ENCODE data around the gene TAOK2.

The TAOK2 gene

GRCh38 chr16:29963021-29963743 is 10.5 kb upstream of the TAOK2 start:
- no peak for DNase-seq (ENCODE audit: low spot score)

DNA sequence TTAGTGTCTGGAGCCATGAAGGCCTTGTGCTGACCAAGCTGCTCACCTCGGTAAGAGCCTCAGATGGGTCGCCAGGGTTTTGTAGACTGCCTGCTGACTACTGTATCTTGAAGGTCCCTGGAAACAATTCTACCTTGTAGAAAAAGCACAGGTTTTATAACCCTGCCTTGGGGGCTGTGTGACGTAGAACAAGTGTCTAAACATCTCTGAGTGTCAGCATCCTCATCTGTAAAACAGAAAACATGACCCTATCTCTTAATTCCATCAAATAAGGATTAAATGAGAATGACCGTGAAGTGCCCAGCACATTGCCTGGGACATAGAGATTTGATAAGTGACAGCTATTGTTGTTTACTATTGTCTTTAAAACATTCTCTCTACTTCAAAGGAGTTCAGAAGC is 5.5 kb upstream of the TAOK2 start:
- DNase-seq (ENCODE audit: low spot score): no peak

DNA sequence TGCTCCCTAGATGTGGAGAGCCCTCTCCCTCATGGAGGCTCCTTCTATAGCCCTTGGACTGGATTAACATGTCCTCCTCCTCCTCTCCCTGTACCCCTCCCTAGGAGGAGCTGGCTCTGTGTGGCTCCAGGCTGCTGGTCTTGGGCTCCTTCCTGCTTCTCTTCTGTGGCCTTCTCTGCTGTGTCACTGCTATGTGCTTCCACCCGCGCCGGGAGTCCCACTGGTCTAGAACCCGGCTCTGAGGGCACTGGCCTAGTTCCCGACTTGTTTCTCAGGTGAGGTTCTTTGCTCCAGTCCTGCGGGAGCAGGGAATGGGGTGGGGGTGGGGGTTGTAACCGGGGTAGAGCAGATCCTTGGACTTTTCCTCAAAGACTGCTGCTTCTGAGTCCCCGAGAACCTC is 2.4 kb upstream of the TAOK2 start:
- DNase-seq (ENCODE audit: low spot score): no peak

DNA sequence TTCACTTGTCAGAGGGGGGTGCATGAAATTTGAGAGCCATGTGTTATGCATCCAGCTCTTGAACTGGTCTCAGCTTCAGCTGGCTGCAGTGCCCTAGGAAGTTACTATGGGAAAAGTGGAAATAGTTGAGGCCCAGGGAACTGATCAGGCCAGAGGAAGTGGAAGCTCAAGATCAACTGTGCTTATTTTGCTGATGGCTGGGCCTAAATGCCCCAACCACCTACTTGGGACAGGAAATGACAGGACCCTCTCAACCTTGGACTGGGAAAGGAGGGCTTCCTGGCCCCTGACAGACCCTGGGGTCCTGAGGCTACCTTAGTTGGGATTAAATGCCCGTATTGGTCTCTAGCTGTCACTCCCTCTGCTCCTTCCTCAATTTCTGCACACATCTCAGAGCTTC is 1.2 kb upstream of the TAOK2 start:
- no peak for DNase-seq (ENCODE audit: low spot score)

- no peak for DNase-seq (ENCODE audit: low spot score)
Observed at GRCh38 chr16:29972992-29973383, 680 bp upstream of the TAOK2 start.

- DNase-seq (ENCODE audit: low spot score): no peak
Observed at GRCh38 chr16:29974291-29975133, 844 bp downstream of the TAOK2 start.

DNA sequence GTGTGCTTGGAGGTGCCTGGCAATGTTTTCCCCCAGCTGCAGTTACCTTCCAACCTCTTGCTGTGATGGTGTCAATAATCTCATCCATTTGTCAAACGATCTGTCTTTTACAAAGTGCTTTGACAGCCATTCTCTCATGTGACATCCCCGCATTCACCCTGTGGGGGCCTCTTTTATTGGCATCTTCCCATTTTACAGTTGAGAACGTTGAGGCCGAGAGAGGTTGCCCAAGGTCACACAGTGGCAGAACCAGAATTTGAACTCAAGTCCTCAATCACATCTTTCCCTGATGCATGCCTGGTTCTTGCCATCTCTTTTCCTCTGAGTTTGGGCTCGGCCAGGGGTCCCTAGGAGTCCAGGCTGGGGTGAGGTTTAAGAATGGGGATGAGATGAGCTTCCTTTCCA is 1.5 kb downstream of the TAOK2 start:
- DNase-seq (ENCODE audit: low spot score): peak; percentile 22

DNA sequence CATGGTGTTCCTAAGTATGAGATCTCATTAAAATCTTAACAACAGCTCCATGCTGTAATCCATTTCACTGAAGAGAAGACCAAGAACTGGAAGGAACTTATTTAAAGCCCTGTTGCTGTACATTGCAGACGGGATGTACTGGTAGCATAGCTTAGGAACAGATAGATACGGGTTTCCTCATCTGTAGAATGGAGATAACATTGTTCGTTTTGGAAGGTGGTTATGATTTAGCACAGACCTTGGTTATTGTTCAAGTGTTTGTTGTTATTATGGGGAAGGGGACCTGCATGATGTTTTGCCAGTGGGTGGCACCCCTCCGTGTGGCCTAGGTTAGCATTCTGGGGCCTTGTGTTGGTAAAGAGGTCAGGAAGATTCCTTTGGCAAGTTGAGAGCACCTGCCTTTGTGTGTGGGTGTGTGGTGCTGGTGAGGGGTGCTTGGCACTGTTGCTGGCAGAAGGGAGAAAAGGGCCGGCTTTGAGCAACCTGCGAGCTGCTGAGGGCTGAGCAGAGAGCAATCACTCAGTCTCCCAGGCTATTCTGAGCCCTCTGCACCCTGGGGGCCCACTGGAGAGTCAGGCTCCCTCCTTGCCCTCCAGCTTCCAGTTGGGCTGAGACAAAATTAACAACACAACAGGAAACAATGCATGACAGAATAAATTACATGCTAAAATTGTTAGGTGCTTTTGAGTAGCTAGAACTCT is 2.3 kb downstream of the TAOK2 start:
- peak; percentile 42 for DNase-seq (ENCODE audit: low spot score)

GRCh38 chr16:29977063-29977825 is 3.6 kb downstream of the TAOK2 start:
- DNase-seq (ENCODE audit: low spot score): peak; percentile 53

DNA sequence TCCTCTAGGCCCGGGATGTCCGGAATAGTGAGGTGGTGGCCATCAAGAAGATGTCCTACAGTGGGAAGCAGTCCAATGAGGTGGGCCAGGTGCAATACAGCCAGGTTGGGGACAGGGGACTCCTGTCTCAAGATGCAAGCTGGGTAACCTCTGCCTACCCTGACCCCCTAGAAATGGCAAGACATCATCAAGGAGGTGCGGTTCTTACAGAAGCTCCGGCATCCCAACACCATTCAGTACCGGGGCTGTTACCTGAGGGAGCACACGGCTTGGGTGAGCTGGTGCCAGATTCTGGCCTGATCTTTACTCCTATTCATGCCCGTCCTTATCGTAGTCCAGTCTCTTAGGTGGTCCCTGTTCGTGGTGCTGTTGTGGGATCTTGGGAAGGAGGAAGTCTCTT is 4.4 kb downstream of the TAOK2 start:
- DNase-seq (ENCODE audit: low spot score): no peak

- DNase-seq (ENCODE audit: low spot score): no peak
Observed at GRCh38 chr16:29978564-29979270, 5.0 kb downstream of the TAOK2 start.

DNA sequence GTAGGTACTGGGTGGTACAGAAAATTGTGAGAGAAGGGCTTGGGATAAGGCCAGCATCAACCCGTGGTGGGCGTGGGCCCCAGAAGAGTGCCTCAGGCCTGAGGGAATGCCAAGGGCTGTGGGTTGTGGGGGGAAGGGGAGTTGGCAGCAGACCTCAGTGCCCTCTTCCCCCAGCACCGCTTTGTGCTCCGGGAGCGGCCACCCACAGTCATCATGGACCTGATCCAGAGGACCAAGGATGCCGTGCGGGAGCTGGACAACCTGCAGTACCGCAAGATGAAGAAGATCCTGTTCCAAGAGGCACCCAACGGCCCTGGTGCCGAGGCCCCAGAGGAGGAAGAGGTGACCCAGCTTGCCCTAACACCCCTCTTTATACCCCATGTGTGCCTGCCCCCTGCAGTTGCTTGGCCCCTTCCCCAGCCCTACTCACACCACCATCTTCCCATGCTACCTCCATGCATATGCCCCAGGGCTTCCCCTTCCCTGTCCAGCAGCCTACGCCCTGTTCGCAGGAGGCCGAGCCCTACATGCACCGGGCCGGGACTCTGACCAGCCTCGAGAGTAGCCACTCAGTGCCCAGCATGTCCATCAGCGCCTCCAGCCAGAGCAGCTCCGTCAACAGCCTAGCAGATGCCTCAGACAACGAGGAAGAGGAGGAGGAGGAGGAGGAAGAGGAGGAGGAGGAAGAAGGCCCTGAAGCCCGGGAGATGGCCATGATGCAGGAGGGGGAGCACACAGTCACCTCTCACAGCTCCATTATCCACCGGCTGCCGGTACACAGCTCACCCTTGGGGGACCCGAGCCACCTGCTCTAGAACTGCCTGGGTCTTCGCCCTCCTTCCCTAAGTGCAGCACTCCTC is 9.1 kb downstream of the TAOK2 start:
- DNase-seq (ENCODE audit: low spot score): no peak

- DNase-seq (ENCODE audit: low spot score): no peak
Observed at GRCh38 chr16:29983420-29984136, 9.9 kb downstream of the TAOK2 start.

DNA sequence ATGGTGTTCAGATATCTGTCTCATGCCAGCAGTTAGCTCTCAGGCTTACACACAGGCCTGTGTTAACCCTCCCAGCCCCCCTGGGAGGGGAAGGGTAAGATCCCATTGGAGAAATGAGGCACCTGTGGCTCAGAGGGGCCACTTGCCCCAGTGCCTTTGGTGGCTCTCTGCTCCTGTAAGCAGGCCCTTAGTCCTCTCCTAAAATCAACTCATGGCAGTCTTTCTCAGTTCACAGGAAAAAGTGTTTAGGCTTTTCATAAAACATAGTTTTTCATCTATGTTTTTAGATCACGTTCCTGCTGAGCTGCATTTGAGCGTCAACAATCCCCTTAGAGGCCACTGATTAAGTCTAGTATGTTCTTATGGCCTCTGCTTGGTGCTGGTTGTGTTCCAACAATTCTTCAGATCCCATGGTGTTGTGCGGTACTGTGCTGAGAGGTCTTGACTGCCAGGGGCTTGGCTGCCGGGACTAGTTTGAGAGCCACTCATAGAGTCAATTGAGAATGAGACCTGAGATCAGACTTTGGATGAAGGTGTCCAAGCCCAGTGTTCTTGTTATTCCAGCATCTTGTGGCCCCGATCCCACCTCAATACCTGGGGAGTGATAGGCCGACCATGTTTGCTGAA is 10.6 kb downstream of the TAOK2 start:
- DNase-seq (ENCODE audit: low spot score): no peak

GRCh38 chr16:29984764-29985147 is 11.1 kb downstream of the TAOK2 start:
- DNase-seq (ENCODE audit: low spot score): no peak

DNA sequence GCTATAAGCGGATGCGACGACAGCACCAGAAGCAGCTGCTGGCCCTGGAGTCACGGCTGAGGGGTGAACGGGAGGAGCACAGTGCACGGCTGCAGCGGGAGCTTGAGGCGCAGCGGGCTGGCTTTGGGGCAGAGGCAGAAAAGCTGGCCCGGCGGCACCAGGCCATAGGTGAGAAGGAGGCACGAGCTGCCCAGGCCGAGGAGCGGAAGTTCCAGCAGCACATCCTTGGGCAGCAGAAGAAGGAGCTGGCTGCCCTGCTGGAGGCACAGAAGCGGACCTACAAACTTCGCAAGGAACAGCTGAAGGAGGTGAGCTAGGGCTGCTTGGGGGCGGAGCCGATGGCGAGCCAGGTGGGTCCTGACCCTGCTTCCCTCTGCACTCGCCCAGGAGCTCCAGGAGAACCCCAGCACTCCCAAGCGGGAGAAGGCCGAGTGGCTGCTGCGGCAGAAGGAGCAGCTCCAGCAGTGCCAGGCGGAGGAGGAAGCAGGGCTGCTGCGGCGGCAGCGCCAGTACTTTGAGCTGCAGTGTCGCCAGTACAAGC is 11.7 kb downstream of the TAOK2 start:
- DNase-seq (ENCODE audit: low spot score): no peak

- DNase-seq (ENCODE audit: low spot score): no peak
Observed at GRCh38 chr16:29986231-29986630, 12.6 kb downstream of the TAOK2 start.

DNA sequence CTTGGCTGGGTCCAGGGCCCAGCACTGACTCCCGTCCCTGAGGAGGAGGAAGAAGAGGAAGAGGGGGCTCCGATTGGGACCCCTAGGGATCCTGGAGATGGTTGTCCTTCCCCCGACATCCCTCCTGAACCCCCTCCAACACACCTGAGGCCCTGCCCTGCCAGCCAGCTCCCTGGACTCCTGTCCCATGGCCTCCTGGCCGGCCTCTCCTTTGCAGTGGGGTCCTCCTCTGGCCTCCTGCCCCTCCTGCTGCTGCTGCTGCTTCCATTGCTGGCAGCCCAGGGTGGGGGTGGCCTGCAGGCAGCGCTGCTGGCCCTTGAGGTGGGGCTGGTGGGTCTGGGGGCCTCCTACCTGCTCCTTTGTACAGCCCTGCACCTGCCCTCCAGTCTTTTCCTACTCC is 13.3 kb downstream of the TAOK2 start:
- DNase-seq (ENCODE audit: low spot score): no peak

Data from left forelimb (tissue), 1 donor.